AG04449 (cell line): ENCODE data around the gene MUCL3.
"Not testable (repeated sequence)": the region's sequence is repeated elsewhere in the genome, so short reads cannot be mapped to it uniquely, and the experiment has no call there.

Experiments used
- CTCF ChIA-PET: fragments of 350-600 bp; formaldehyde crosslinking; extraction: SDS; loops from one replicate; lab custom pipeline; 2021; ENCODE audit warnings: antibody characterized with exemption; lab: Yijun Ruan, JAX
- POLR2A ChIA-PET: fragments of 400-600, 350-600 bp; formaldehyde crosslinking; extraction: SDS; loops from one replicate; lab custom pipeline; 2020; ENCODE audit warnings: antibody characterized with exemption, inconsistent platforms; lab: Yijun Ruan, JAX
- DNase-seq: peaks from one replicate; pipeline ENCODE4 v3.0.0-alpha.2; 2010; ENCODE audit warnings: low read depth, low spot score
- H3K4me3 ChIP-seq: 2 replicates; pipeline ENCODE4 v1.5.1; 2011; ENCODE audit warnings: low read depth, mild to moderate bottlenecking, control low read depth, low read length
- CTCF ChIP-seq: IDR thresholded peaks from one replicate; pipeline ENCODE4 v1.5.1; 2011; ENCODE audit warnings: mild to moderate bottlenecking, moderate library complexity, low read length, control low read depth, inconsistent platforms; ENCODE audit not compliant: insufficient read depth; ENCODE audit errors: missing control alignments

MUCL3 gene

GRCh38 chr6:30988209-30988825 is 47.5 kb downstream of the MUCL3 start:
- CTCF ChIA-PET = no interaction called here
- POLR2A ChIA-PET = no interaction called here
- TF ChIP-seq CTCF = no peak
- DNase-seq = no peak
- H3K4me3 ChIP-seq = no peak overlapping the region

GRCh38 chr6:30990422-30991086 is 49.8 kb downstream of the MUCL3 start:
- ChIA-PET POLR2A (no interaction called here), CTCF (interaction anchor here (1.0 kb wide), 1 partner anchor 15 kb away, joined by 3 read pairs; no protein-coding TSS in a partner anchor)
- no peak overlapping the region for H3K4me3 ChIP-seq
- DNase-seq = no peak
- no peak for TF ChIP-seq CTCF

DNA sequence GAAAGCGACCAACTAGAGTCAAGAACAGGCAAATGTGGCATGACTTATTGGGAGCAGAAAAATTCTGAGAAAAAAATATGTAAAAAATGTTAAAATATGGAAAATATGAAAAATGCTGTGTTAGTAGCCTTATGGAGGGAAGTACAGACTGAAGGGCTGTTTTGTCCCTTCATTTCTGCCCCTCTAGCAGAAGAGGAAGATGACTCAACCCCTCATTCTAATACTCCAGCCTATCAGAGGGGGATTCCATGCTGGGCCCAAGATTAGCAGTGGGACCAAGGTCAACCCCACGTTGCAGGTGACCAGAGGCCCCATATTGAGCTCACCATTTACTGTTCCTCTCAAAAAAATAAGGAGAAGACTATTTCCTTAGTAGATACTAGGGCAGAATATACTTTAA is 51.1 kb downstream of the MUCL3 start:
- ChIA-PET CTCF (no interaction called here), POLR2A (no interaction called here)
- no peak for TF ChIP-seq CTCF
- no peak for DNase-seq
- no peak overlapping the region for H3K4me3 ChIP-seq

- TF ChIP-seq CTCF = no peak
Measured at GRCh38 chr6:30997301-30997700, 56.5 kb downstream of the MUCL3 start.

GRCh38 chr6:30998785-30999184 is 58.0 kb downstream of the MUCL3 start:
- no peak for TF ChIP-seq CTCF
- POLR2A ChIA-PET = no interaction called here

More at GRCh38 chr6:30997301-30997700, 56.5 kb downstream of the MUCL3 start:
- no peak for DNase-seq
- POLR2A ChIA-PET = no interaction called here
- no peak overlapping the region for H3K4me3 ChIP-seq
- CTCF ChIA-PET = no interaction called here

GRCh38 chr6:31000067-31000860 is 59.5 kb downstream of the MUCL3 start:
- CTCF ChIA-PET = interaction anchor here (1.1 kb wide), 1 partner anchor 18 kb away, joined by 4 read pairs; no protein-coding TSS in a partner anchor
- H3K4me3 ChIP-seq, POLR2A ChIA-PET, DNase-seq: not testable (repeated sequence)

More at GRCh38 chr6:30998785-30999184, 58.0 kb downstream of the MUCL3 start:
- H3K4me3 ChIP-seq = no peak overlapping the region
- CTCF ChIA-PET = no interaction called here
- DNase-seq = no peak
